GM23338 (cell line): Measurements from ENCODE around the gene TEX53. TPM values are rescaled to one million over a fixed set of nuclear protein-coding genes. Genes with fewer than 3 reads are reported as not detected.

Experiments
- ATAC-seq: fragments of 200-7000 bp; cut with Tn5 transposase; 3 replicates; pipeline ENCODE4 v1.9.1; 2020
- DNase-seq: peaks from one replicate; pipeline ENCODE4 v3.0.0-alpha.2; 2015; ENCODE audit warnings: low spot score
- H2AFZ ChIP-seq: fragments of 200-600 bp; sonication (generic); 2 replicates; pipeline ENCODE4 v1.8.0; 2016; ENCODE audit warnings: antibody characterized with exemption, mild to moderate bottlenecking, moderate library complexity
- H3F3A ChIP-seq: fragments of 200-600 bp; sonication (generic); replicated peaks from 2 replicates; pipeline ENCODE4 v1.8.0; 2017; ENCODE audit warnings: antibody characterized with exemption, mixed run types, low read depth
- H3K27ac ChIP-seq: fragments of 200-600 bp; sonication (generic); 2 replicates; pipeline ENCODE4 v1.6.1; 2016; ENCODE audit warnings: low read depth
- H3K27me3 ChIP-seq: fragments of 200-600 bp; sonication (generic); 2 replicates; pipeline ENCODE4 v1.8.0; 2016; ENCODE audit warnings: mild to moderate bottlenecking, mixed run types, moderate library complexity; ENCODE audit not compliant: insufficient read depth
- H3K36me3 ChIP-seq: fragments of 200-600 bp; sonication (generic); 2 replicates; pipeline ENCODE4 v1.8.0; 2016; ENCODE audit warnings: mild to moderate bottlenecking; ENCODE audit not compliant: insufficient read depth
- H3K4me1 ChIP-seq: fragments of 200-600 bp; sonication (generic); 2 replicates; pipeline ENCODE4 v1.8.0; 2016; ENCODE audit warnings: mild to moderate bottlenecking, moderate library complexity; ENCODE audit not compliant: insufficient read depth
- H3K4me2 ChIP-seq: fragments of 200-600 bp; sonication (generic); 2 replicates; pipeline ENCODE4 v1.7.1; 2017; ENCODE audit warnings: mixed run types
- H3K4me3 ChIP-seq: fragments of 200-600 bp; sonication (generic); 2 replicates; pipeline ENCODE4 v1.6.1; 2016; ENCODE audit warnings: mixed run types
- H3K79me2 ChIP-seq: fragments of 200-600 bp; sonication (generic); replicated peaks from 2 replicates; pipeline ENCODE4 v1.8.0; 2017; ENCODE audit warnings: mild to moderate bottlenecking; ENCODE audit not compliant: insufficient read depth
- H3K9me2 ChIP-seq: fragments of 200-600 bp; sonication (generic); 2 replicates; pipeline ENCODE4 v1.8.0; 2017; ENCODE audit not compliant: insufficient read depth
- H4K20me1 ChIP-seq: fragments of 200-600 bp; sonication (generic); replicated peaks from 2 replicates; pipeline ENCODE4 v1.8.0; 2017; ENCODE audit warnings: mild to moderate bottlenecking; ENCODE audit not compliant: insufficient read depth
- H3K27ac Mint-ChIP-seq: 2 replicates; pipeline ENCODE4 v1.8.0; 2020; ENCODE audit warnings: inconsistent platforms, mild to moderate bottlenecking, moderate library complexity, mixed read lengths
- H3K27me3 Mint-ChIP-seq: 3 replicates; pipeline ENCODE4 v1.8.0; 2022; ENCODE audit warnings: low read depth, mild to moderate bottlenecking, moderate library complexity, mixed read lengths, inconsistent platforms; ENCODE audit not compliant: insufficient read depth, poor library complexity
- H3K36me3 Mint-ChIP-seq: 3 replicates; pipeline ENCODE4 v1.8.0; 2021; ENCODE audit warnings: low read depth, mild to moderate bottlenecking, inconsistent platforms, moderate library complexity, mixed read lengths
- H3K4me1 Mint-ChIP-seq: 3 replicates; pipeline ENCODE4 v1.8.0; 2020; ENCODE audit warnings: mild to moderate bottlenecking, inconsistent platforms, mixed read lengths
- H3K4me3 Mint-ChIP-seq: 3 replicates; pipeline ENCODE4 v1.8.0; 2021; ENCODE audit warnings: moderate library complexity, mild to moderate bottlenecking, inconsistent platforms, mixed read lengths
- H3K9me3 Mint-ChIP-seq: 3 replicates; pipeline ENCODE4 v1.8.0; 2020; ENCODE audit warnings: moderate library complexity, mild to moderate bottlenecking, inconsistent platforms, mixed read lengths
- EZH2 ChIP-seq: fragments of 200-600 bp; sonication (generic); IDR thresholded peaks from one replicate; pipeline ENCODE4 v1.8.0; 2017; ENCODE audit warnings: antibody characterized with exemption, mild to moderate bottlenecking, low read depth; ENCODE audit not compliant: unreplicated experiment
- NANOG ChIP-seq: IDR thresholded peaks from 2 replicates; pipeline ENCODE4 v1.6.1; 2016; ENCODE audit warnings: antibody characterized with exemption, borderline replicate concordance
- STAT1 ChIP-seq: IDR thresholded peaks from one replicate; pipeline ENCODE4 v1.6.1; 2016; ENCODE audit warnings: antibody characterized with exemption; ENCODE audit not compliant: unreplicated experiment
- ZNF462 ChIP-seq: fragments of 250-450 bp; sonication (Bioruptor Pico); IDR thresholded peaks from 2 replicates; pipeline ENCODE4 v1.5.0; 2020; ENCODE audit warnings: mild to moderate bottlenecking, moderate library complexity
- polyA plus RNA-seq: library from polyadenylated mRNA; unstranded; fragments of >200 nt; fragmentation: Nextera tagmentation; extraction: Ambion mirVana; gene quantifications from 2 replicates; pipeline ENCODE4 v1.2.1, GENCODE V29; 2016
- total RNA-seq: library from RNA; depleted of rRNA; stranded (reverse); fragments of >200 nt; shearing (Covaris generic); gene quantifications from 2 replicates; pipeline ENCODE4 v1.2.3, GENCODE V29; 2014

TEX53 gene
- total and polyA plus RNA-seq, 2 experiments from 2014 or later: not detected

GRCh38 chr9:114662081-114662989 is 4.7 kb upstream of the TEX53 start (continued):
- no peak for TF ChIP-seq ZNF462 (CRISPR knock-in tag)

- Histone ChIP-seq H3K4me1 (peaks cover 4% of the 10 kb centered on the region; the same call in 1 of the 2 replicates), H3K9me2 (no peaks in the 10 kb centered on the region), H3K79me2 (no peaks in the 10 kb centered on the region), H3K27me3 (no peaks in the 10 kb centered on the region), H3K4me3 (no peak overlapping the region), H4K20me1 (no peaks in the 10 kb centered on the region; the same call in 1 of the 2 replicates), H3F3A (no peaks in the 10 kb centered on the region), H2AFZ (no peak overlapping the region), H3K4me2 (no peak overlapping the region), H3K27ac (no peak overlapping the region), H3K36me3 (no peaks in the 10 kb centered on the region)
- no peak overlapping the region for H3K27ac Mint-ChIP-seq
- H3K4me3 Mint-ChIP-seq: no peak overlapping the region
- DNase-seq: no peak
- H3K36me3 Mint-ChIP-seq: no peaks in the 10 kb centered on the region; the same call in 2 of the 3 replicates
- peaks cover 4% of the 10 kb centered on the region for H3K27me3 Mint-ChIP-seq
- ATAC-seq: no peak
- no peaks in the 10 kb centered on the region for H3K9me3 Mint-ChIP-seq
- H3K4me1 Mint-ChIP-seq: peaks cover 12% of the 10 kb centered on the region
- no peak for TF ChIP-seq EZH2
- TF ChIP-seq STAT1: no peak
- TF ChIP-seq ZNF462 (CRISPR knock-in tag): no peak
- no peak for TF ChIP-seq NANOG
Measured at GRCh38 chr9:114656301-114656700, 1.3 kb downstream of the TEX53 start.
